HK-2 (cell line): ENCODE data around the gene AKR1C3.
"Not testable (repeated sequence)": the region's sequence is repeated elsewhere in the genome, so short reads cannot be mapped to it uniquely, and the experiment has no call there.

Experiments
- DNase-seq: peaks from one replicate; pipeline ENCODE4 v3.0.0-alpha.2; 2018; ENCODE audit not compliant: unreplicated experiment

The AKR1C3 gene

DNA sequence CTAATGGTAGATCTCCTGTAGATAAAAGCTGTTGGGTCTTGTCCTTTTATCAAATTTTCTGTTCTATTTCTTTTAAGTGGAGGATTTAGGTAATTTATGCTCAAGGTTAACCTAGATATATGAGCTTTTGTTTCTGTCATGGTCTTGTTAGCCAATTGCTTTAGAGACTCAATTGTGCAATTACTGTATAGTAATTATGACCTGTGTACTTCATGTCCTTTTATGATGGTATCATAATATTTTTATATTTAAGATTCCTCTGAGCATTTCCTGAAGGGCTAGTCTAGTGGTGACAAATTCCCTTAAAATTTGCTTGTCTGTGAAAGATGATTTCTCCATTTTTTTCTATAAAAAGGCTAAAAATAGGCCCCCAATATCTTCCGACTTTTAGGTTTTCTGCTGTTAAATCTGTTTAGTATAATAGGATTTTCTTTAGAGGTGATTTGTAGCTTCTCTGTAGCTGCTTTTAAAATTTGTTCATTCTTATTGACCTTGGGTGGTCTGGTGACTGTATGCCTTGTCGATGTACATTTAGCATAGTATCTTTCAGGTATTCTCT is 5.4 kb upstream of the AKR1C3 start:
- no peak for DNase-seq

DNA sequence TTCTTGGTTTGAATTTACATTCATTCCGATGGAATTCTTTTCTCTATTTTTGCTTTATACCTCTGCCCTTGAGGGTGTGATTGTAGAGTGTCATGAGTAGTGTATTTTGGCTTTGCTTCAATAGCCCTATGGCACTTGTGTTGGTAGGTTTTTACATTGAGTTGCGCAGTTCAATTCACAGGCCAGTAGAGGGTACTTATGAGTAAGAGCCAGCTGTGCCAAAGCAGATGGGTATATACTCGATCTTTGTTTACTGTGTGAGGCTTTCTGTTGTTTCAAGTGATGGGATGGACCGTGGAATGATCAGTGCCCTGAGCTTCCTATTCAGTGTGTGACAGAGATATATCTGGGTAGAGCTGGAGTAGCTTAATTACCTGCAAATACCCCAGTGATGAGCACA is 4.3 kb upstream of the AKR1C3 start:
- DNase-seq: no peak

DNA sequence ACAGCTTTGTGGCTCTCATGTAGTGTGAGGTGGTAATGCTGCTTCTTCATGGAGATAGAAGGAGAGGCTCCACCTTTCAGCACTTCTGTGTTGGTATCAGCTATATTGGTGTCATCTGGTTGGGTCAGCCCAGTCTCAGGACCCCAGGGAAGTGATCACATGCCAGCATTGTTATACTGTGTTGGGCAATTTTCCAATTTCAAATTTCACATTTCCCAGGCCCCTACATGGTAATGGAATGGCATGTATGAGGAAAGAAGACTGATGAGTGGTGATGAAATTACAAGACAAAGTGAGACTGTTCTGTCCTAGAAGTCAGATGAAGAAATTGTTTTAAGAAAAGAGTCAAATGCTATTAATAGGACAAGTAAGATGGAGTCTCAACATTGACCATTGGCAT is 3.7 kb upstream of the AKR1C3 start:
- no peak for DNase-seq

DNA sequence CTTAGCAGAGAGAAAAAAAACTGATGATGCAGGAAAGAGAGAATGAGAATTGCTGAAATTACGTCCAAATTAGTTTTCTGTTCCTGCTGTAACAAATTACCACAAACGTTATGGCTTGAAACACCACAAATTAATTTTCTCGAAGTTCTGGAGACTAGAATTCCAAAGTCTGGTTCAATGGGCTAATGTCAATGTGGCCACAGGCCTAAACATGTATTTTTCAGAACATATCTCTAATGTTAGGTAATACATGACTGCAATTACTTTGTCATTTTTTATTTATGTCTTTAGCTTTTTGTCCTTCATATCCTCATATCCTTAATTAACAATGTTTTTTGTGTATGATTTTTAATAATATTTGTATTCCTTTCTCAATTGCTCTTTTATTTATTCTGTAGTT is 3.0 kb upstream of the AKR1C3 start:
- no peak for DNase-seq

DNA sequence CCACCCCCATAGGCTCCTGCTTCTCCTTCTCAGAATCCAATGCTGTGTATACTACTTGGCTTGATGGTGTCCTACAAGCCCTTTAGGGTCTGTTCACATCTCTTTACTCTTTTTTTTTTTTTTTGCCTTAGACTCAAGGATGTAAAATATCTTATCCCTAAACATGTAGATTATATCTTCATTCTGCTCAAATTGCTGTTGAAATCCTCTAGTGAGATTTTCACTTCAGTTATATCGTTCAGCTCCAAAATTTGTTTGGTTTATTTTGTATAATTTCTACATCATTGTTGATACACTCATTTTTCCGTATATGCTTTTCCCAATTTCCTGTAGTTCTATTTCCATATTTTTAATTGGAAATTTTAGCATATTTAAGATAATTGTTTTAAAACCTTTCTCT is 1.8 kb upstream of the AKR1C3 start:
- no peak for DNase-seq

DNA sequence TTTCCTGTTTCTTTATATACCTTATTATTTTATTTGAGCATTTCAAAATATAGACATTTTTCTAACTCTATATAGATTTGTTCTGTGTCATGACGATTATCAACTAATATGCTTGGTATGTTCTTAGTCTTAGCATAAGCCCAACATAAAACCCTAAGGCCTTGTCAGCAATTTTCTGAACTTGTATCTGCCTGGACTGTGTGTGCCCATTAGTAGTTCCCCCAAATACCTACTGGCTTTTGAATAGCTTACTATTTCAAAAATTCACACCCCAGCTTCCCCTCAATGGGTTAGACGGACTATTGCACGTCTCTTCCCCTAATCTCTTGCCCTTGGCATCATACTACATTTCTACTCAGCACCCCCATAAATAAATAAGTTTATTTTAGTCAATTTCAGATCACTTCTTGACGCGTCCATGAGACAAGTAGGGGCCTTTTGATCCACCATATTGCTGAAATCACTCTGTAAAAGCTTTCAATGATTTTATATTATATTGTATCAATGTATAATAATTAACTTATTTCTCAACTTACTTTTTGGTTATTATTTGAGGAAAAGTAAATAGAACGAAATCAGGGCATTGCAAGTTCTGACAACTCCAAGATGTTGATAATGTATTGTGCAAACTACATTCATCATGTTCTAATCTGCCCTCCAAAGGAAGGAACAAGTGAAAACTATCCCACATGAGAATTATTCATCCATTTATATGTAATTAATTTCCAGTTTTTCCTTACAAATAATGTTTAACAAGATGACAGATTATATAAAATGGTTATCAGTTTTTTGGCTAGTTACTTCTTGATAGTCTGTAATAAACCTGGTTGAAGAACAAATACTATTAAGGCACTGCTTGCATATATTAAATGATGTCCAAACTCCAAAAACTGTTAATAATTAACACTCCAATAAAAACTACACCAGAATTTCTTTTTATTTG is 1.1 kb upstream of the AKR1C3 start:
- DNase-seq: no peak

DNA sequence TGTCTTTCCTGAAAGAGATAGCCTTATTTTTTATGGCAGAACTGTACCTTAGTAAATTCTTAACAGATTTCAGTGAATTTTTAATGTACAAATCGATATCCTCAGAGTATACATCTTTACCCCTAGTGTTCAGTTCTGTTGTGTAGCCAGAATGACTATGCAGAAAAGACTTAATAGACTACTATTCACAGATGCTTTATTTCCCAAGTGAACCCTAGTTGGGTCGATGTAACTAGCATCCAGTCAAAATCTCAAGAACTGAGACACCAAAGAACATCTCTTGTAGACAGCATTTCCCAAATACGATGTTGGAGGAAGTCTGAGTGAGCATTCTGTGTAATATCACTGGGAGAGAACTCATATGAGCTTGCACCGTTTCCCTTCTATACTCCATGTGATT is 1.5 kb downstream of the AKR1C3 start:
- DNase-seq: no peak

DNA sequence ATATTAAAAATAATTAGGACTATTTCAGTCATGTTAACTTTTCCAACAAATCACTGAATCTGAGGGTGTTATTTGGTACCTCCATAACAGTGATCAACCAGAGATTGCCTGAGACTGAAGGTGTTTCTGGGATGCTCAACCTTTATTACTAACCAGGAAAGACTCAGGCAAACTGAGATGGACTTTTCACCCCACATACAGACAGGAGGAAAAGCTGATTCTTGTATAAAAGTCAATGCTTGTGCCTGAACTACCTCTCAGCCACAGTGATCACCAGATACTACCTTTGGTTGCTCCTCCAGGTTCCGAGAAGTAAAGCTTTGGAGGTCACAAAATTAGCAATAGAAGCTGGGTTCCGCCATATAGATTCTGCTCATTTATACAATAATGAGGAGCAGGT is 1.9 kb downstream of the AKR1C3 start:
- DNase-seq: no peak

DNA sequence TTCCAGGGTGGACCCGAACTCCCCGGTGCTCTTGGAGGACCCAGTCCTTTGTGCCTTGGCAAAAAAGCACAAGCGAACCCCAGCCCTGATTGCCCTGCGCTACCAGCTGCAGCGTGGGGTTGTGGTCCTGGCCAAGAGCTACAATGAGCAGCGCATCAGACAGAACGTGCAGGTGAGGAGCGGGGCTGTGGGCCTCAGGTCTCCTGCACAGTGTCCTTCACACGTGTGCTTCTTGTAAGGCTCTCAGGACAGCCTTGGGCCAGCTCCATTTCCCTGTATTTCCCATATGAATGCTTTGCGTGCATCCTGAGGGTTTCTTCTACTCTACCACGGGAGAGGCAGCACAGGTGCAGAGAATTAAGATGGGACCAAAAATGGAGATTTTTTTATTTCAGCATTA is 8.3 kb downstream of the AKR1C3 start:
- not testable (repeated sequence) for DNase-seq

DNA sequence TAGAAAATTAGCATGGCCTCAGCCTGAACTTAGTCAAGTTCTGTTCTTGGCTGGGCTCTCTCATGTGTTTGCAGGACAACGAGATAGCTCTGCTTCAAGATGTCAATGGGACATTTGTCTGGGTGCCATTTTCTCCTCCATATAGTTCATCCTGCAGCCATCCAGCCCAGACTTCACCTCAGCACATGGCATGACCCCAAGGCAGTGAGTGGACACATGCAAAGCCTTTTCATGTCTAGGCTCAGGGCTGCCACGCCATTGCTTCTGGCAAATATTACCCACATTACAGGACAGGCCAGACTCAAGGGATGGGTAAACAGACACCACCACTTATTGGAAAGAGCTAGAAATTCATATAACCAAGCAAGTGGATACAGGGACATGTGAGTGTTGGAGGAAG is 9.3 kb downstream of the AKR1C3 start:
- no peak for DNase-seq

DNA sequence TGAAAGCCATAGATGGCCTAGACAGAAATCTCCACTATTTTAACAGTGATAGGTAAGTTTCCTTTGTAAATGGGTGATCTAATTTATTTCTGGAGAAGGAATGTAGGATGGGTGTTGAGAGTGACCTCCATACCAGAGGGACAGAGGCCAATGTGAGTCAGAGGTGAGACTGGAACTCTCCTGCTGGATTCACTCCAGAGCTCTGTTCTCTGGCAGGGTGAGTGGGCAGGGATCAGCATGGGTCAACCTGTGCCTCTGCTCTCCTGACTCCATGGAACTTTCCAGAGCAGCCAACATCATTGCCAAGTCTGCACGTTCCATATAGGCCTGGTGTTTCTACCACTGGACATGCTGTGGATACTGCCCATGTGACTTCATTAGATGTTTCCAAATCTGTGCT is 11.4 kb downstream of the AKR1C3 start:
- DNase-seq: no peak

DNA sequence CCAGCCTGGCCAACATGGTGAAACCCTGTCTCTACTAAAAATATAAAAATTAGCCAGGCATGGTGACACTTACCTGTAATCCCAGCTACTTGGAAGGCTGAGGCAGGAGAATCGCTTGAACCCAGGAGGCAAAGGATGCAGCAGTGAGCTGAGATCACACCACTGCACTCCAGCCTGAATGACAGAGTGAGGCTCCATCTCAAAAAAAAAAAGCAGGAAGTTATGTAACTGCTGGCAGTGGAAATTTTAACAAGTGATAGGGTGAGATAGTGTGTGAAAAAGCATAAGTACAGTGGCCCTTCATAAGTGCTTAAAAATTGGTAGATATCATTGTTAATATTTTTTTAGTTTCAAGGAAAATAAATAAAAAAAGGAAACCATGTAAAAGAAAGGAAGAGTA is 12.3 kb downstream of the AKR1C3 start:
- DNase-seq: no peak

DNA sequence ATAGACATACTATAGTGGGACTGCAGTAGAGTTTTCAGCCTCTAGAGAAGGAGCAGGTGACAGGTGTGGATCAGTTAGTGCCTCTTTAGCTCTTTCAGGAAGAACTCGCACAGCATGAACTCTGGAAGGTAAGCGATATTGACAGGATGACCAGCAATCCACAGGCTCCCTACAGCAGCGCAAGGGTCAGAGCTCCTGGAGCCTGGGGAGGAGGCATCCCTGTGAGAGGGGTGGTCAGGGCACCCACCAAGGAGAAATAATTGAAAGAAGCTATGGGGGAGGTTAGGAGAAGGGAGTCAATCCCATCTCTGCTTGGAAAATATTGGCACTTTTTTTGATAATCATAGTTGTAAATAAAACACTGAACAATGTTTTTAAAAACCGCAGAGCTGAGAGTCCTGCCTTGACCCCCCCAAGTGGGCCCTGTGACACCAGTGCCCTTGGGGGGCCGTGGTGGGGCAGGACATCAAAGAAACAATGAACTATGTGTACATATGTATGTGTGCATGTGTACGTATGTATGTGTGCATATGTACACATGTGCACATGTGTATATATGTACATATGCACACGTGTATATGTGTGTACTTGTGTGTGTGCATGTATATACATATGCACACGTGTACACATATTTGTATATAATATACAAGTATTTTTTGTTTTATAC is 13.8 kb downstream of the AKR1C3 start:
- no peak for DNase-seq

DNA sequence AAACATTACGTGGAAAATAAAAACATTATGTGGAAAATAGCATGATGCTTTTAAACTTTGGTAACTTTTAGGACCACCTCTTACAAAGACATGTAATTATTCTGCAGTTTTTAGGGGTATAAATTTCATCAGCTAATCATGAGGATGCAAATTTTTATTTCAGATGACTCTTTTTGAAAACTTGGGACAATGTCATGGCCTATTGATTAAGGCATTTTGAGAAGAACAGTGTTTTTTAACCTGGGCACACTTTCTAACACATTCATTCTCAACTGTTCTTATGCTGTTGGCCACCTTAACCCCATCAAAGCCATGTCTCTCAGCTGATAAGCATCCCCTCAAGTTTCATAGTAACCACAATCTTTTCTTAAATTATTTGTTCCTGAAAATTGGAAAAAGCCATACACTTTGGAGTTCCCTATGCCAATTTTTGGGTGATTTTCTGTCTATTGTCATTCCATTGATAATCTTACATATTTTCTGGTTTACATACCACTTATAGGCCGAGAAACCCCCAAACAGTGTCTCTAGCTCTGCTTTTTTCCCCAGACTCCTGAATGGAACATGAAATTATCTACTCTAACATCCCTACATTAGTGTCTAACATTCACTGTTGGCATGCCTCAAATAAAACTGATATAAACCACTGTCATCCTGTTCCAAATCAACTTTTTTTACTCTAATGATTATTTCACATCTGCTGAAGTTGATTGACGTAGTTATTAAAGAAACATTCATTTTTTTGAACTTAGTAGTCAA is 14.6 kb downstream of the AKR1C3 start:
- no peak for DNase-seq

DNA sequence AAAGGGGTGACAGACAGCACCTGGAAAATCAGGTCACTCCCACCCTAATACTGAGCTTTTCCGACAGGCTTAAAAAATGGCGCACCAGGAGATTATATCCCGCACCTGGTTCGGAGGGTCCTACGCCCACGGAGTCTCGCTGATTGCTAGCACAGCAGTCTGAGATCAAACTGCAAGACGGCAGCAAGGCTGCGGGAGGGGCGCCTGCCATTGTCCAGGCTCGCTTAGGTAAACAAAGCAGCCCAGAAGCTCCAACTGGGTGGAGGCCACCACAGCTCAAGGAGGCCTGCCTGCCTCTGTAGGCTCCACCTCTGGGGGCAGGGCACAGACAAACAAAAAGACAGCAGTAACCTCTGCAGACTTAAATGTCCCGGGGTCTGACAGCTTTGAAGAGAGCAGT is 15.6 kb downstream of the AKR1C3 start:
- not testable (repeated sequence) for DNase-seq

DNA sequence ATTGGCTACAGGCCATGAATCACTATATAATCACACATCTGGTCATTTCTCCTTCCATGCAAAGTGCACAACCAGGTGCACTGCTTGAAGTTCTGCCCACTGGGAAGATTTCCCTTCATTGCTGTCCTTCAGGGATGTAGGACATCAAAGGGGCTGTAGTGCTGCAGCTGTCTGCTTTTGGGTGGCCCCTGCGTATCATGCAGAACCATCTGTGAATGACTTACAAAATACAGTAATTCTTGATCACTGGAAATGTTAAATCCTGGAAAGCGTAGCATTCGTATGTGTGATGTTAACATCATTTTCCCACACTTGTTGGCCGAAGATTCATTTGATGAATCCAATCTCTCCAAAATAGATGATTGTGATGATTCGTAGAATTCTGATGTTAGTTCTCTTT is 22.4 kb downstream of the AKR1C3 start:
- no peak for DNase-seq

DNA sequence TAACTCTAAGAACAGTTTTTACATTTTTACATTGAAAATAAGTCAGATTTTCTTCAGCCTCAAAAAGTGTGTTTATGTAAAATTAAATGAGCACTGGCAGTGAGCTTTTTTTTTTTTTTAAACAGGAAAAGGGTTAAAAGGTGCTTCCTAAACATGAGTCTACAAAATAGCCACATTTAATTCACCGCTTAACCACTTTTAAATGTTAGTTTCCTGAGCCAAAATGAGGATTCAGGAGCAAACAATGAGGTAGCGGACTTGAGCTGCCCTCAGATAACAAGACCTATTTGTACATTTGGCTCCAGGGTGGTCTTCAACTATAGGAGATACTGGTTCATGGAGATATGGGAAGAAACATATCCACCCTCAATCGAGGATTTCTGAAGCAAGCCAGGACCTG is 22.8 kb downstream of the AKR1C3 start:
- no peak for DNase-seq

DNA sequence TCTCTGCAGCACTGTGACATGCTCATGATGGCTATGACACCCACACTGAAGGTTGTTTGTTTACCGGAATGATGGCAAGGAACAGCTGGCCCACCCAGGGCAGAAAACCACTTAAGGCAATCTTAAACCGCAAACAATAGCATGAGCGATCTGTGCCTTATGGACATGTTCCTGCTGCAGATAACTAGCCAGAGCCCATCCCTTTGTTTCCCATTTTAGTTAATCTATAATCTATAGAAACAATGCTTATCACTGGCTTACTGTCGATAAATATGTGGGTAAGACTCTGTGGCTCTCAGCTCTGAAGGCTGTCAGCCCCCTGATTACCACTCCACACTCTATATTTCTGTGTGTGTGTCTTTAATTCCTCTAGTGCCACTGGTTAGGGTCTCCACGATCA is 25.8 kb downstream of the AKR1C3 start:
- DNase-seq: not testable (repeated sequence)

DNA sequence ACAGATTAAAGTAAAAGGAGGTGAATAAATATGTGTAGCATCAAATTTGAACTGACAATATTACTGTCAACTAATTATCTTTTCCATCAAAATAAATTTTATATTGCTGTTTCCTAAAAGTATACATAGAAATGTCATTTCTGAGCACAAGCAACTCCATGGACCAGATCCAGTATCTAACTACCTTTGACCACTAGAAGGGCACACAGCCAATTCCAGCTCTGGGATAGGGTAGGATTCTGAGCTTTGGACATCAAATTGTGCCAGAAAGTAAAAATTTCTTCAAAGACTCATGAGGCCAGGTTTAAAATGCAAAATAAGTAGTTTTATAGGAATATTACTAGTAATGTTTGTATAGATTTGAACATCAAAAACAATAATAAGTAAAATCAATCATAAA is 29.7 kb downstream of the AKR1C3 start:
- no peak for DNase-seq

DNA sequence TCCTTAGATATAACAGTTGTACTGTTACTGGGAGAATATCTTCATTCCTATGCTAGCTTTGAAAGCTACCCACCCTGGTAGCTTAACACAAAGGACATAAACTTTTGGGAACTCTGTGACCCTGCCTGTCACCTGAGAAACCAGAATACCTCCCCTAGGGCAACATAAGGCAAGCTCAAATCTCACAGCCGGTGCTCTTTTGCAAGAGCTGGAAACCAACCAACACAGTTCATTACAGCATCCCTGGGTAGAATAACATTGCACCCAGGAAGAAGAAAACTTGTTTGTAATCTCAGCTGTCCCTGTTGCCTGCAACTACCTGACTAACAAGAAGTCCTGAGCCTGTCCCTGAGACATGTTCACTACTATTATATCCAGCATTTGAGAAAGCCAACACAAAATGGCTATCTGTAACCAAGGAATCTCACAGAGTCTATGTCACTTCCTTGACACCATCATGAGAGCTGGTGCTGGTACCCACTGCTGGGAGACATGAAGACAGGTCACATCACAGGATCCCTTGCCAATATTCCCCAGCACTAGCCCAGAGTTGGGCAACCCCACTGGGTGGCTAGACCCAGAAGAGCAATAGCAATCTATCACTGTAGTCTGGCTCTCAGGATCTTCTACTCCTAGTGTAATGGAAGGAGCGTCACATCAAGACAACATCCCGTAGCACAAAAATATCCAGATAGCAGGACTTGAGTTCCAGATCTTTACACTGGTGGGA is 31.3 kb downstream of the AKR1C3 start:
- no peak for DNase-seq

DNA sequence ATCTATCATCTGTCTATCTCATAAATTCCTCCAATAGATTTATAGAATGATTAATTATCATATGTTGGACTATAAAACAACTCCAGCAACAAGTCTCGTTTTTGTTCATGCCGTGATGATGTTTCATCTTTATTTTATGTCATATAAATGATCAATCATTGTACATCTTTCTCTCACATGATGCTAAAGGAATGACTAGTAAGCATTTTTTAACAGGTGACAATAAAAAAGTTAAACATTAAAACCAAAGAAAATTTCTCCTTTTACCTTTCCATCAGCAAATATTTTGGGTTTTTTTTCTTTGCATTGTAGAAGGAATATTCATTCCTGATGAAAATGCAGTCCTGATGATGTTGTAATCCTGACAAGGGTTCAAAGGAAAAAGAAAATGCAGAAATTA is 41.4 kb downstream of the AKR1C3 start:
- DNase-seq: no peak
